GM12801 (cell line): ENCODE data around the gene INSL6.

Experiments used
- TF ChIP-seq, protein P1 (sequence below): IDR thresholded peaks from one replicate; pipeline ENCODE4 v1.5.1; 2011; ENCODE audit warnings: control low read depth; ENCODE audit not compliant: insufficient read length; ENCODE audit errors: extremely low read depth

The INSL6 gene

DNA sequence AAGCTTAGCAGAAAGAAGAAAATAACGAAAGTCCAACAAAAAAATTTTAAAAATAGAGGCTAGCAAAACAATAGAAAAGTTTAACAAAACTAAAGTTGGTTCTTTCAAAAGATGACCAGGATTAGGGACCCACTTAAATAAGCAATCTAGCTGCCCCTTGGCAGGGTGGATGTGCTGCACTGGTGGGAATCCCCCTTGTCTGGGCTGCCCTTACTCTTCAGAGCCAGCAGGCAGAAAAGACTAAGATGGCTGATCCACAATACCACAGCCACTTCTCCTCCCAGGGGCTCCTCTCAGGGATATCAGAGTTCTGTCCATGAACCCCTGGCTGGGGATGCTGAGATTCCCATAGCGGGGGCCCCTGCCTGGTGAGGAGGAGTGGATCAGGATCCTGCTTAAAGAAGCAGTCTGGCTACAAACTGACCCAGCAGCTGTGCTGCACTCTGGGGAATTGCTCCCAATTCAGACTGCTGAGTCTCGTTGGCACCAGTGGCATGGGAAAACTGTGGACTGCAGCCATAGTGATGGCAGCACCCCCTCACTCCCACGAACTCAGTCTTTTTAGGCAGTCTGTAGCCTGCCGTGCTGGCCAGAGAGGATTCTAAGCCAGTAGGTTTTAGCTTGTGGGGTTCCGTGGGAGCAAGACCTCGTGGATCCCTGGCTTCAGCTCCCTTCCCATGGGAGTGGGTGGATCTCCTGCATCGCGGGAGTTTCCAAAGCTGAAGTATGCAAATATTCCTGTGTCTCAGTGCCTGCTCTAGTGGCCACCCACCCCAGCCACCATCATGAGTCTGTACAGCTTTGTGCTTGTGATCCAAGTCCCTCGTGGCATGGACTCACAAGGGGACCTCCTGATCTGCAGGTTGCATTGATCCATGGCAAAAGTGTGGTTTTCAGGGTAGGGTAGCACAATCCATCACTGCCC is 2.9 kb upstream of the INSL6 start:
- TF ChIP-seq, protein P1, sequence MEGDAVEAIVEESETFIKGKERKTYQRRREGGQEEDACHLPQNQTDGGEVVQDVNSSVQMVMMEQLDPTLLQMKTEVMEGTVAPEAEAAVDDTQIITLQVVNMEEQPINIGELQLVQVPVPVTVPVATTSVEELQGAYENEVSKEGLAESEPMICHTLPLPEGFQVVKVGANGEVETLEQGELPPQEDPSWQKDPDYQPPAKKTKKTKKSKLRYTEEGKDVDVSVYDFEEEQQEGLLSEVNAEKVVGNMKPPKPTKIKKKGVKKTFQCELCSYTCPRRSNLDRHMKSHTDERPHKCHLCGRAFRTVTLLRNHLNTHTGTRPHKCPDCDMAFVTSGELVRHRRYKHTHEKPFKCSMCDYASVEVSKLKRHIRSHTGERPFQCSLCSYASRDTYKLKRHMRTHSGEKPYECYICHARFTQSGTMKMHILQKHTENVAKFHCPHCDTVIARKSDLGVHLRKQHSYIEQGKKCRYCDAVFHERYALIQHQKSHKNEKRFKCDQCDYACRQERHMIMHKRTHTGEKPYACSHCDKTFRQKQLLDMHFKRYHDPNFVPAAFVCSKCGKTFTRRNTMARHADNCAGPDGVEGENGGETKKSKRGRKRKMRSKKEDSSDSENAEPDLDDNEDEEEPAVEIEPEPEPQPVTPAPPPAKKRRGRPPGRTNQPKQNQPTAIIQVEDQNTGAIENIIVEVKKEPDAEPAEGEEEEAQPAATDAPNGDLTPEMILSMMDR, result no peak

DNA sequence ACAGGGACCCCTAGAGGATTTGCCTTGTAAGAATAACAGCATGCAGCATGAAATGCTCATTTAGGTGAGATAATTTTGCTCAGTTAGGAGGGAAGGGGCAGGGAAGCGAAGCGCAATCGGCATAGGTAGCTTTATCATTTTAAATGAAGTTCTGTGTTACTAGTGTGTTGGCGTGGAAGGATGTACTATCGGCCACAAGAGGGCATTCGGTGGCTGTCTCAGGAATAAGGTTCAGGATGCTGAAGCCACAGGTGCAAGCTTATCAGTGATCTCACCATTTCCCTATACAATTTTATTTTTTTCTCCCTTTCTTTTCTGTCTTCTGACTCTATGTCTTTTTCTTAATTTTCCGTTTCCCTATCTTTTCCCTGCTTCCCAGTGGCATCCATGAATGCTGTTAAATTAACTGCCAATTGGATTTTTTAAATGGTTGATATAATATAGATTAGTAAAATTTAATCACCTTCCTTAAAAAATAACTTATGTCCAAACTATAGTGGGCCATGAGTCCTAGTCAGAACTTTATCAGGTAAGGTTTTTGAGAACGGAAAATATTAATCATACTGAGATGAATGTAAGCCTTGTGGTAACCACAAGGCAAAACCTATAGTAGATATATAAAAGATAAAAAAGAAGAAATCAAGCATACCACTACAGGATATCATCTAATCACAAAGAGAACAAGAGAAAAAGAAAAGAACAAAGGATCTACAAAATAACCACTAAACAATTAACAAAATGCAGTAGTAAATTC is 1.2 kb upstream of the INSL6 start:
- TF ChIP-seq, protein P1, result no peak

DNA sequence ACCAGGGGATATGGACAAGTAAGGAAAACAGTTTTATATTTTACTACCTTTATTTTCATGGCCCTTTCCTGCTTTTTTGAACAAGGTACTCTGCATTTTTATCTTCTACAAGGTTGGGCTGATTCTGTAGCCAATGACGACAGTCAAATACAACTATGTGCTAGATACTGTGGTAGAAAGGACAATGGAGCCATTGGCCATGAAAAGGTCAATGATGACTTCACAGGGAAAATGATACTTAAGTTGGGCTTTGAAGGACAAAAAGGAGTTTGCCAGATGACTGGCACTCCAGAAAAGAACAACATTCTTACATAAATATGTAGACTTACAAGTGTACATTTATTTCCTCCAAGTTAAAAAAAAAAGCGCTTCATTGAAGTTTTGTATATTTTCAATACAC is 663 bp downstream of the INSL6 start:
- TF ChIP-seq, protein P1, result no peak

DNA sequence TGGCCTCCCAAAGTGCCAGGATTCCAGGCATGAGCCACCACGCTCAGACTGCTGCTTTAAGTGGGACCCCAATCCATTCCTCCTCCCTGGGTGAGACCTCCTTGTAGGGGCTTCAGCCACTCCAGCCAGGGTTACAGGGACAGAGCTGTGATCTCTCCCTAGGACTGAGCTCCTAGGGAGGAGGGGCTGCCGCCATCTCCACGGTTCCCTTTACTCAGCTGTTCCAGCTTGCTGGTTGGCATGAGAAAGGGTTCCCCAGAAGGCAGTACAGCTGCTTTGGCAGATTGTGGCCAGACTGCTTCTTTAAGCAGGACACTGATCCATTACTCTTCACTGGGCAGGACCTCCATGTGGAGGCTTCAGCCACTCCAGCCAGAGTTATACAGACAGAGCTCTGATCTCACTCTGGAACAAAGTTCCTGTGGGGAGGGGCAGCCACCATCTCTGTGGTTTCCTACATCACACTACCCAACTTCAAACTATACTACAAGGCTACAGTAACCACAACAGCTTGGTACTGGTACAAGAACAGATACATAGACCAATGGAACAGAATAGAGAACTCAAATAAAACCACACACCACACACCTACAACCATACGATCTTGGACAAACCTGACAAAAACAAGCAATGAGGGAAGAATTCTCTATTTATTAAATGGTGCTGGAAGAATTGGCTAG is 7.2 kb downstream of the INSL6 start:
- TF ChIP-seq, protein P1, result no peak

DNA sequence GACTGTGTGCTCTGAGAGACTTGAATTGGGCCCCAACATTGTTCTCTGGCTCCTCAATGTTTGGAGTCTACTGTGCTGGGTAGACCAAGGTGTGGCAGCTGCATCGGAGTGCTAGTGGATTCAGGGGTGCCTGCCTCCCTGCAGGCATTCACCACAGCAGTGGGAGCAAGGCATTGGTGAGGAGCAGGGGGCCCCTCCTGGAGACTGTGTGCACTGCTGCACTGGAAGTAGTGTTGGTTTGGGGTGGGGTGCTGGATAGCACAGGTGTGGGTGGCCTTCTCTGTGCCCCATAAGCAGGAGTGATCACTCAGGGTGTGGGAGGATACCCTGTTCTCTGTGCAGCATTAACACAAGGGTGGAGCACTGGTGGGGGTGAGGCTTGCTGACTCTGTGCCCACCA is 39.2 kb downstream of the INSL6 start:
- TF ChIP-seq, protein P1, result no peak

DNA sequence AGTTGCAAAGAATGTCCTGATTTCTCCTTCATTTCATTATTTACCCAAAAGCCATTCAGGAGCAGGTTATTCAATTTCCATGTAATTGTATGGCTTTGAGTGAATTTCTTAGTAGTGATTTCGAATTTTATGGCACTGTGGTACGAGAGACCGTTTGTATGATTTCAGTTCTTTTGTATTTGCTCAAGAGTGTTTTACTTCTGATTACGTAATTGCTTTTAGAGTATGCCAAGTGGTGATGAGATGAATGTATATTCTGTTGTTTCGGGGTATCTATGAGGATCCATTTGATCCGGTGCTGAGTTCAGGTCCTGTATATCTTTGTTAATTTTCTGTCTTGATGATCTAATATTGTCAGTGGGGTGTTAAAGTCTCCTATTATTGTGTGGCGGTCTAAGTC is 41.2 kb downstream of the INSL6 start:
- TF ChIP-seq, protein P1, result no peak

DNA sequence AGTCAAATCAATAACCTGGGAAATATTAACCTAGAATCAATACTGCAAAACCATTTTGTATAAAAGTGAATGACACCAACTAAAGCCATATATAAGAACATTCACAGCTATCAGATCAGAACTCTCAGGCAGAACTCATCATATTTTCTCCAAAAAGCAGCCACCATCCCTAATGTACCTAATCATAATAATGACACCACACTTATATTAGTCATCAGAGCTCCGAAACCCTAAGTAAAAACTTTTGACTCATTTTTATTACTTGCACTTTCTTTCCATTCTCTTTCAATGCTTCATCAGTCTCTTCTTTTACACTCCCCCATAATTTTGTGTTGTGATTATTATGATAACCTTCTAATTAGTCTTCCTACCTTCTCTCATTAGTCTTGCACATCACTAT is 45.3 kb downstream of the INSL6 start:
- TF ChIP-seq, protein P1, result no peak
